HG03280 (cell line): ENCODE data around the gene STX5.
"Not testable (repeated sequence)": the region's sequence is repeated elsewhere in the genome, so short reads cannot be mapped to it uniquely, and the experiment has no call there.

Experiments
- ATAC-seq: cut with Tn5 transposase; IDR thresholded peaks from one replicate; pipeline ENCODE4 v1.9.1; 2021; ENCODE audit warnings: mild to moderate bottlenecking, moderate library complexity; ENCODE audit not compliant: unreplicated experiment

The STX5 gene

GRCh38 chr11:62788991-62789390 is 42.9 kb downstream of the STX5 start:
- no peak for ATAC-seq

- ATAC-seq, result peak; percentile 70
Measured at GRCh38 chr11:62787005-62787759, 44.7 kb downstream of the STX5 start, which contains the start of gene TMEM179B. TMEM179B (plus strand) TSS chr11:62787402; CDS start chr11:62787432, 30 bp downstream.

GRCh38 chr11:62786318-62787004 is 45.4 kb downstream of the STX5 start:
- ATAC-seq, result peak; percentile 66

GRCh38 chr11:62782753-62783152 is 49.1 kb downstream of the STX5 start:
- ATAC-seq, result no peak

GRCh38 chr11:62778441-62778840 is 53.4 kb downstream of the STX5 start:
- no peak for ATAC-seq

GRCh38 chr11:62777389-62777788 is 54.5 kb downstream of the STX5 start:
- no peak for ATAC-seq

- no peak for ATAC-seq
Measured at GRCh38 chr11:62775646-62776045, 56.2 kb downstream of the STX5 start.

- ATAC-seq, result no peak
Measured at GRCh38 chr11:62774407-62774806, 57.4 kb downstream of the STX5 start.

- ATAC-seq, result peak; percentile 81
Measured at GRCh38 chr11:62771144-62772021, 60.5 kb downstream of the STX5 start, which contains the start of gene TAF6L. TAF6L (plus strand) TSS chr11:62771396; CDS start chr11:62775784, 4,388 bp downstream.

GRCh38 chr11:62770778-62771143 is 61.1 kb downstream of the STX5 start:
- no peak for ATAC-seq

- not testable (repeated sequence) for ATAC-seq
Measured at GRCh38 chr11:62760867-62761227, 71.0 kb downstream of the STX5 start.

GRCh38 chr11:62757846-62758788 is 73.7 kb downstream of the STX5 start:
- no peak for ATAC-seq
